HG02981 (cell line): ENCODE results near the gene AKR1C3.
"Not testable (repeated sequence)": the region's sequence is repeated elsewhere in the genome, so short reads cannot be mapped to it uniquely, and the experiment has no call there.

Experiments used
- ATAC-seq: cut with Tn5 transposase; IDR thresholded peaks from one replicate; pipeline ENCODE4 v1.9.1; 2021; ENCODE audit warnings: mild to moderate bottlenecking, moderate library complexity; ENCODE audit not compliant: unreplicated experiment

The AKR1C3 gene

GRCh38 chr10:5136468-5137087, 42.4 kb downstream of the AKR1C3 start:
- ATAC-seq: no peak

GRCh38 chr10:5137699-5138098, 43.5 kb downstream of the AKR1C3 start:
- ATAC-seq: not testable (repeated sequence)

- no peak for ATAC-seq
Measured at GRCh38 chr10:5142199-5142598, 48.0 kb downstream of the AKR1C3 start.

GRCh38 chr10:5143137-5143536, 48.9 kb downstream of the AKR1C3 start:
- no peak for ATAC-seq

GRCh38 chr10:5146920-5147254, 52.7 kb downstream of the AKR1C3 start:
- ATAC-seq: no peak

GRCh38 chr10:5147255-5147980, 53.2 kb downstream of the AKR1C3 start:
- ATAC-seq: no peak

GRCh38 chr10:5147981-5148677, 53.9 kb downstream of the AKR1C3 start:
- no peak for ATAC-seq

- ATAC-seq: no peak
Measured at GRCh38 chr10:5148678-5149032, 54.4 kb downstream of the AKR1C3 start.

GRCh38 chr10:5151076-5151475, 56.9 kb downstream of the AKR1C3 start:
- no peak for ATAC-seq

- no peak for ATAC-seq
Measured at GRCh38 chr10:5155951-5156350, 61.7 kb downstream of the AKR1C3 start.
